GM12872 (cell line): ENCODE measurements around the gene EPHA2.

ENCODE experiments used
- CTCF ChIP-seq: IDR thresholded peaks from 3 replicates; pipeline ENCODE4 v1.5.1; 2011; ENCODE audit warnings: low read depth, mild to moderate bottlenecking, low read length, moderate library complexity; ENCODE audit not compliant: insufficient read depth

EPHA2 gene

DNA sequence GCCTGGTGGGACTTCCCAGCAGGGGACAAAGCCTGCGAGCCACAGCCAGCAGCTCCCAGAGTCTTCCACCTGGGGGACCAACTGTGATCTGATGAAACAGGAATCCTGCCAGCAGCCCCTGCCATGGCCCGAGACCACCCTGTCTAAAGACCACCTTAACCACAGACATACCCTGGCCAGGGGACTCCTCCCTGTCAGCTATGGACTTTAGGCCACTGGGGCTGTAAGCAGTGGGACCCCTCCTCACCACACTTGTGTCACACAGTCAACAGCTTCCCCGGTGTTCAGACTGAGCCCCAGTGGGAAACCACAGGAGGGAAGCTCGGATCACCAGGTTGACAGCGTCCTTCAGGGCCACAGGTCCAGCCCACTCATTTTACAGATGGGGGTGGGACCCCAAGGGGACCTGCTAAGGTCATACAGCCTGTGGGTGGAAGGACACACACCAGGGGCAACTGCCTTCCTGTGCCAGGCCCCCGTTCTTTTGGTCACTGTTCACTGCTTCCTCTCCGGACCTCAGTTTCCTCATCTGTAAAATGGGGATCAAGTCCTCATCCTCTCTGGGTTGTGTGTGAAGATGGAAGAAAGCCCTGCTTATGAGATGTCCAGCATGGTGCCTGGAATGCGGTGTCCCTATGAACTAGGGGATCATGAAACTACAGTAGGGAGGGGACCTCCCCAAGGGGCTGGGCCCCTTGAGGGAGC lies 11.4 kb downstream of the EPHA2 start:
- TF ChIP-seq CTCF = no peak

DNA sequence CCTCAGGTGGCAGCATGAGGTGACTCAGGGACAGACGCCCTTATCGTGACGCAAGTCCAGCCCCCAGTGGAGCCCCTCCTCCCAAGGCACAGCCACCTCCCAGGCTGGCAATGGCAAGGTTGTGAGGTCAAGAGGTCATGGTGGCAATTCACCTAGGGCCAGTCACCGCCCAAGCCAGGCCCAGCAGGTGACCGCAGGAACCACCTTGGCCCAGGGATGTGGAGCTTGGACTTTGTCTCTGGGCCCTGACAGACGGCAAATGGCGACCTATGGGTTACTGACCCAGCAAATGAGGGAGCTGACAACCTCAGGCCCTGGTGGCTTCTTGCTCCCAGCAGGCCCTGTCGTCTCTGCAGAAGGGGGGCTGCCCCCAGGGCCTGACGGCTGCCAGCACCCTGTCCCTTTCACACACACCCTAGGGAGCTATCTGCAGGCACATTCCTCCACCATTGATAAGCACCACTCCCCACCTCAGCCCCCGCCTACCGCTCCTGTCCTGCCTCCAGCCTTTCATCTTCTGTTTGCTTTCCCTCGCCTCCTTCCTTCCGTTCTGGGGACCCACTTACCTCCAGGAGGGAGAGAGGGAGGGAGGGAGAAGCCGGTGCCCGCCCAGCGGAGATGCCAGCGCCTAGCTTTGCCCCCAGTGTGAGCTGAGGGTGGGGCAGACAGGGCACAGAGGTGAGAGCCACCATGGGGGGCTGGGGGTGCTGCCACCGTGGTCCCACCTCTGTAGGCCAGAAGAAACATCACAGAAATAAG lies 12.1 kb downstream of the EPHA2 start:
- TF ChIP-seq CTCF = no peak

DNA sequence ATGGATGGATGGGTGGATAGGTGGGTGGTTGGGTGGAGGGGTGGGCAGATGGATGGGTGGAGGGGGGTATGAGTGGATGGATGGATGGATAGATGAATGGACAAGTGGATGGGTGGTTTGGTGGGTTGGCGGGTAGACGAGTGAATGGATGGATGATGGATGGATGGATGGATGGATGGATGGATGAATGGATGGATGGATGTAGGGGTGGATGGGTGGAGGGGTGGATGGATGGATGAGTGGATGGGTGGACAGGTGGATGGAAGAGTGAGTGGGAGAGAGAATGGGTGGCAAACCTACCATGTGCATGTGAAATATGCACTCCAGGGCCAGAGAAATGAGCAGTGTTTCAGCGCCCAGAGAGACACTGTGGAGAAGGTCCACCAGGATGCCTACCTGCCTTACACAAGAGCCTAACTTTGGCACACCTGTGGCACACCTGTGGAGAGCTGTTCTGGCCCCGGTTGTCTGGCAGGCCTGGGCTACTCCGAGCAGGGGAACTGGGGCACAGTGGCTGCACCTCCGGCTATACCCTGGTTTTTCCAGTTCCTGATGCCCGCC lies 12.8 kb downstream of the EPHA2 start:
- TF ChIP-seq CTCF = no peak

GRCh38 chr1:16142383-16142995 lies 13.4 kb downstream of the EPHA2 start:
- TF ChIP-seq CTCF = no peak

GRCh38 chr1:16141573-16142336 lies 14.1 kb downstream of the EPHA2 start:
- no peak for TF ChIP-seq CTCF

- no peak for TF ChIP-seq CTCF
Observed at GRCh38 chr1:16140068-16140596, 15.7 kb downstream of the EPHA2 start.
